Smooth muscle cell (in vitro differentiated cells): ENCODE measurements around the gene ARHGEF1. TPM values are rescaled to one million over a fixed set of nuclear protein-coding genes. Genes with fewer than 3 reads are reported as not detected.

Experiments used
- DNase-seq: peaks from one replicate; lab custom pipeline; 2025; ENCODE audit not compliant: unreplicated experiment; lab: John Stamatoyannopoulos, UW
- H2AFZ ChIP-seq: fragments of 200-600 bp; sonication (generic); 2 replicates; pipeline ENCODE4 v1.6.0; 2016; ENCODE audit warnings: antibody characterized with exemption, low read depth, mild to moderate bottlenecking
- H3F3A ChIP-seq: fragments of 200-600 bp; sonication (generic); 2 replicates; pipeline ENCODE4 v1.6.0; 2017; ENCODE audit warnings: antibody characterized with exemption, low read depth
- H3K27ac ChIP-seq: fragments of 200-600 bp; sonication (generic); 2 replicates; pipeline ENCODE4 v1.5.1; 2016; ENCODE audit warnings: low read depth, mild to moderate bottlenecking
- H3K27me3 ChIP-seq: fragments of 200-600 bp; sonication (generic); 2 replicates; pipeline ENCODE4 v1.6.1; 2016; ENCODE audit warnings: low read depth, mild to moderate bottlenecking
- H3K36me3 ChIP-seq: fragments of 200-600 bp; sonication (generic); 2 replicates; pipeline ENCODE4 v1.5.1; 2016; ENCODE audit warnings: low read depth
- H3K4me1 ChIP-seq: fragments of 200-600 bp; sonication (generic); 2 replicates; pipeline ENCODE4 v1.5.1; 2016; ENCODE audit warnings: low read depth
- H3K4me2 ChIP-seq: fragments of 200-600 bp; sonication (generic); 2 replicates; pipeline ENCODE4 v1.6.0; 2016; ENCODE audit warnings: mild to moderate bottlenecking
- H3K4me3 ChIP-seq: fragments of 200-600 bp; sonication (generic); 2 replicates; pipeline ENCODE4 v1.5.1; 2016; ENCODE audit warnings: mild to moderate bottlenecking
- H3K79me2 ChIP-seq: fragments of 200-600 bp; sonication (generic); 2 replicates; pipeline ENCODE4 v1.6.0; 2016; ENCODE audit warnings: low read depth, mild to moderate bottlenecking
- H3K9ac ChIP-seq: fragments of 200-600 bp; sonication (generic); 2 replicates; pipeline ENCODE4 v1.6.0; 2016; ENCODE audit warnings: low read depth
- H3K9me3 ChIP-seq: fragments of 200-600 bp; sonication (generic); replicated peaks from 2 replicates; pipeline ENCODE4 v1.5.1; 2016; ENCODE audit warnings: low read depth
- H4K20me1 ChIP-seq: fragments of 200-600 bp; sonication (generic); 2 replicates; pipeline ENCODE4 v1.6.0; 2016; ENCODE audit warnings: low read depth
- WGBS: methylation state at CpG from one replicate; pipeline ENCODE4 v1.1.7; 2016; ENCODE audit warnings: low lambda C conversion rate; 5-methylcytosine and 5-hydroxymethylcytosine counted together
- polyA plus RNA-seq: library from polyadenylated mRNA; unstranded; fragments of >200 nt; fragmentation: Nextera tagmentation; extraction: Ambion mirVana; gene quantifications from 2 replicates; pipeline ENCODE4 v1.2.1, GENCODE V29; 2016
- total RNA-seq: library from RNA; depleted of rRNA; stranded (reverse); fragments of >200 nt; gene quantifications from 2 replicates; pipeline ENCODE4 v1.2.3, GENCODE V29; 2014
- TF ChIP-seq, protein P1 (sequence below): fragments of 200-600 bp; sonication (generic); IDR thresholded peaks from 2 replicates; pipeline ENCODE4 v1.5.1; 2017; ENCODE audit warnings: borderline replicate concordance, mild to moderate bottlenecking, antibody characterized with exemption; ENCODE audit not compliant: insufficient read depth, poor library complexity, severe bottlenecking

Gene ARHGEF1
- total and polyA plus RNA-seq, 2 experiments from 2014 or later, result 24.3 to 69.6 TPM

DNA sequence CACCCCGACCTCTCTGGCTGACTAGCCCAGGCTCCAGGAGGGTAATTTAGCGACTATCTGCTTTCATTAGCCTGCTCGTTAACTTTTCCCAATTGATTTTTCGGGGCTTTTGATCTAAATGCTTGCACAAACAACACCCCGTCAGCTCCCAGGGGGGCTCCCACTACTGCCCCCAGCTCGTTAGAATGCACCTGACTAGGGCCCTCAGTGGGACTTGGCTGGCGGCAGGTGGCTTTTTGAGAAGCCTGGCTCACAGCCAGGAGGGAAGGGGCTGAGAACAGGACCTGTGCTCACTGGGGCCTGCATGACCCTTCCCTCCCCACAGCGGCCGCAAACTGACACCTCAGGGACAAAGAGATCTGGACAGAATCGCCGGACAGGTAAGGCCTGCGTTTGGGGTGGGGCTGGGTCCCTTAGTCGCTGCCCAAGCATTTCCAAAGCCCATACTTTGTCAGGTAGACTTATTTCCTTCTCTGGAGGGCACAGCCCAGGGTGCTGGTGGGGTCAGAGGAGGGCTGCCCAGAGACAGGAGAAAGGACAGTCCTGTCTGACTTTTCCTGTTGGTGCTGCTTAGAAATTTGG, 13.5 kb upstream of the ARHGEF1 start:
- Histone ChIP-seq H3K4me1 (no peaks in the 10 kb centered on the region), H4K20me1 (peaks cover 90% of the 10 kb centered on the region), H3K4me2 (no peak overlapping the region), H2AFZ (no peak overlapping the region), H3K4me3 (no peak overlapping the region), H3K27me3 (no peaks in the 10 kb centered on the region), H3F3A (peaks cover 50% of the 10 kb centered on the region), H3K9me3 (no peaks in the 10 kb centered on the region), H3K27ac (no peak overlapping the region), H3K36me3 (no peaks in the 10 kb centered on the region), H3K9ac (no peak overlapping the region), H3K79me2 (peaks cover 35% of the 10 kb centered on the region)
- DNase-seq, result no peak
- TF ChIP-seq, protein P1, sequence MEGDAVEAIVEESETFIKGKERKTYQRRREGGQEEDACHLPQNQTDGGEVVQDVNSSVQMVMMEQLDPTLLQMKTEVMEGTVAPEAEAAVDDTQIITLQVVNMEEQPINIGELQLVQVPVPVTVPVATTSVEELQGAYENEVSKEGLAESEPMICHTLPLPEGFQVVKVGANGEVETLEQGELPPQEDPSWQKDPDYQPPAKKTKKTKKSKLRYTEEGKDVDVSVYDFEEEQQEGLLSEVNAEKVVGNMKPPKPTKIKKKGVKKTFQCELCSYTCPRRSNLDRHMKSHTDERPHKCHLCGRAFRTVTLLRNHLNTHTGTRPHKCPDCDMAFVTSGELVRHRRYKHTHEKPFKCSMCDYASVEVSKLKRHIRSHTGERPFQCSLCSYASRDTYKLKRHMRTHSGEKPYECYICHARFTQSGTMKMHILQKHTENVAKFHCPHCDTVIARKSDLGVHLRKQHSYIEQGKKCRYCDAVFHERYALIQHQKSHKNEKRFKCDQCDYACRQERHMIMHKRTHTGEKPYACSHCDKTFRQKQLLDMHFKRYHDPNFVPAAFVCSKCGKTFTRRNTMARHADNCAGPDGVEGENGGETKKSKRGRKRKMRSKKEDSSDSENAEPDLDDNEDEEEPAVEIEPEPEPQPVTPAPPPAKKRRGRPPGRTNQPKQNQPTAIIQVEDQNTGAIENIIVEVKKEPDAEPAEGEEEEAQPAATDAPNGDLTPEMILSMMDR, result no peak
- WGBS, result 91% methylated on average over 13 of the region's 13 CpGs

DNA sequence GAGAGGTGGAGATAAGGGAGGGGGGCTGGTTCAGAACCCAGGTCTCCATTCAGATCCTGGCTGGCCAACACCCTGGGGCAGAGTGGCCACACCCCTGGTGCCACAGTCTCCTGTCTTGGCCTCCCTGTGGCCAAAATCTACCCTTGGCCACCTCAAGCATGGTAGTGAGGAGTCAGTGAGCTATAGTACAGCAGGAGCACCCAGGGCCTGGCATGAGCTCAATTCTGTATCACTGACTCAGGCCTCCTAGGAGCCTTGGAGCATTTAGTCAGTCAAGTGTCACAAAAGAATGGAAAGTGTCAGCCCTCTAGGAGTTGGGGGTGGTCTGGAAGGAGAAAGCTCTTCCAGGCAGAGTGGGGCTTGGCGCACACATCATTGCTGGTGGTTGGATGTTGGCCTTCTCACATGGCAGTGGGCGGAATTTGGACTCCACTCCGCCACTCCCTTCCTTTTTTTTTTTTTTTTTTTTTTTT, 12.5 kb upstream of the ARHGEF1 start:
- TF ChIP-seq, protein P1, result no peak
- Histone ChIP-seq H3K79me2 (peaks cover 25% of the 10 kb centered on the region), H3F3A (peaks cover 50% of the 10 kb centered on the region), H3K4me2 (no peak overlapping the region), H3K4me3 (no peak overlapping the region), H3K27ac (no peak overlapping the region), H3K36me3 (no peaks in the 10 kb centered on the region), H3K9ac (no peak overlapping the region), H2AFZ (no peak overlapping the region), H3K4me1 (no peaks in the 10 kb centered on the region), H4K20me1 (peaks cover 81% of the 10 kb centered on the region), H3K27me3 (no peaks in the 10 kb centered on the region), H3K9me3 (no peaks in the 10 kb centered on the region)
- no peak for DNase-seq
- 95% methylated on average over 3 of the region's 3 CpGs for WGBS

DNA sequence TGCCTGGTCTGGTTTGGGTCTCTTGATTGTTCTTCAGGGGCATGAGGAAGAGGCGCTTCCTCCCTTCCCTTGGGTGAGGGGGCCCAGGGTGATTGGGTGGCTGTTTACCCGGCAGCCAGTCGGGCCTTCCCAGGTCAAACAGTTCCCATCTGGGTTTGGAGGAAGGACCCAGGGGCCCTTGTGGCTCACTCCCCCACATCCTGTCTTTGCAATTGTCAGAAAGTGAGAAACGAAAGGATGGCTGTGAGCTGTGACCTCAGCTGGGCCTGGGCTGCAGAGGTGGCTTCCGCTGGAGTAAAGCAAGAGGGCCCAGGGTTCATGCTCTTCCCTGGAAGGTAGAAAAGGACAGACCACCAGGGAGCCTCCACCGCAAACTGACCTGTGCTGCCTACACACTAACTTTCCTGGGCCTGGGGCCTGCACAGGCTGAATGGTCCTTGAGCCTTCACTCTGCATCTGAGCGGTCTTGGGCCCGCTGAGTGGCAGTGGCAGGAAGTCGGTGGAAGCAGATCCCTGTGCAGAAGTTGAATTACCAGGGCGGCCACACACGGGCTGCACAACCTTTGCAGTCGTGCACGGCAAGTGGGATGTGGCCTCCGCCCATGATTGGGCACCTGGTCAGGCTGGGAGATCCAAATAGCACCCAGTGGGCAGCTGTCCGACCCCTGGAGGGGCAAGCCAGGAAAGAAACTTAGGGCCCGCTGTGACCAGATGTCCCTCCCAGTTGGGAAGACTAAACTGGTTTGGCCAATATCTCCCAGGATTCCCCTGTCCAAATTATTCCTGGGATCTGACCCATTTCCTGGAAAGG, 11.2 kb upstream of the ARHGEF1 start:
- Histone ChIP-seq H3K4me2 (no peak overlapping the region), H3K4me3 (no peak overlapping the region), H3K27me3 (no peaks in the 10 kb centered on the region), H3K36me3 (no peaks in the 10 kb centered on the region), H3K27ac (no peak overlapping the region), H3K79me2 (peaks cover 14% of the 10 kb centered on the region), H4K20me1 (peaks cover 67% of the 10 kb centered on the region), H2AFZ (no peak overlapping the region), H3K4me1 (no peaks in the 10 kb centered on the region), H3F3A (peaks cover 46% of the 10 kb centered on the region), H3K9me3 (no peaks in the 10 kb centered on the region), H3K9ac (no peak overlapping the region)
- TF ChIP-seq, protein P1, result no peak
- 92% methylated on average over 16 of the region's 16 CpGs for WGBS
- DNase-seq, result no peak
